DND-41 (cell line): ENCODE data around the gene STOML2.

Experiments used
- EZH2 ChIP-seq: IDR thresholded peaks from 3 replicates; pipeline ENCODE4 v1.6.1; 2012; ENCODE audit warnings: borderline replicate concordance, low read depth, mild to moderate bottlenecking, moderate library complexity, low read length, inconsistent platforms; ENCODE audit not compliant: severe bottlenecking
- TF ChIP-seq, protein P1 (sequence below): IDR thresholded peaks from 2 replicates; pipeline ENCODE4 v1.5.1; 2012; ENCODE audit warnings: borderline replicate concordance, low read length, moderate library complexity, mild to moderate bottlenecking; ENCODE audit not compliant: poor library complexity, severe bottlenecking; ENCODE audit errors: extremely low read depth

DNA sequence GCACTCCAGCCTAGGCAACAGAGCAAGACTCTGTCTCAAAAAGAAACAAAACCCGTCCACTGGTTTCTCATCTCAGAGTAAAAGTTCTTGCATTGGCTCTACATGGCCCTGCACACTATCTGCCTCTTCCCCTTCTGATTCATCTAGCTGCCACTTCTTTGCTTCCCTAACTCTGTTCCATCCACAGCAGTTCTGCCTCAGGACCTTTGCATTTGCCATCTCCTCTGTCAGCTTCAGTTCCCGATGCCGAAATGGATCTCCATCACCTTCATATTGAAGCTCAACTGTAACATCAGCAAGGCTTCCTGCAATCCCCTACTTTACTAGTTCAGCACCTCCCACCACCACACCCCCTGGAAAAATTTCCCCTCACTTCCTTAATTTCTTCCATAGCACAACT, 5.4 kb downstream of the STOML2 start:
- TF ChIP-seq, protein P1, sequence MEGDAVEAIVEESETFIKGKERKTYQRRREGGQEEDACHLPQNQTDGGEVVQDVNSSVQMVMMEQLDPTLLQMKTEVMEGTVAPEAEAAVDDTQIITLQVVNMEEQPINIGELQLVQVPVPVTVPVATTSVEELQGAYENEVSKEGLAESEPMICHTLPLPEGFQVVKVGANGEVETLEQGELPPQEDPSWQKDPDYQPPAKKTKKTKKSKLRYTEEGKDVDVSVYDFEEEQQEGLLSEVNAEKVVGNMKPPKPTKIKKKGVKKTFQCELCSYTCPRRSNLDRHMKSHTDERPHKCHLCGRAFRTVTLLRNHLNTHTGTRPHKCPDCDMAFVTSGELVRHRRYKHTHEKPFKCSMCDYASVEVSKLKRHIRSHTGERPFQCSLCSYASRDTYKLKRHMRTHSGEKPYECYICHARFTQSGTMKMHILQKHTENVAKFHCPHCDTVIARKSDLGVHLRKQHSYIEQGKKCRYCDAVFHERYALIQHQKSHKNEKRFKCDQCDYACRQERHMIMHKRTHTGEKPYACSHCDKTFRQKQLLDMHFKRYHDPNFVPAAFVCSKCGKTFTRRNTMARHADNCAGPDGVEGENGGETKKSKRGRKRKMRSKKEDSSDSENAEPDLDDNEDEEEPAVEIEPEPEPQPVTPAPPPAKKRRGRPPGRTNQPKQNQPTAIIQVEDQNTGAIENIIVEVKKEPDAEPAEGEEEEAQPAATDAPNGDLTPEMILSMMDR = no peak
- no peak for TF ChIP-seq EZH2
